T-cell (primary cell): ENCODE results near the gene ARID4B. TPM values are rescaled to one million over a fixed set of nuclear protein-coding genes. Genes with fewer than 3 reads are reported as not detected.
"Not testable (repeated sequence)": the region's sequence is repeated elsewhere in the genome, so short reads cannot be mapped to it uniquely, and the experiment has no call there.

ENCODE experiments used
- ATAC-seq, 4 experiments: fragments of 200-7000 bp in 3 of 4; fragments of 150-1000 bp in 1 of 4; cut with Tn5 transposase; replicated peaks in 1 of 4; 1 replicate in 3 of 4; 2 replicates in 1 of 4; pipeline ENCODE4 v1.10.0; 2021; ENCODE audit warnings: moderate library complexity in 3 of 4, mild to moderate bottlenecking in 2 of 4, moderate number of reproducible peaks in 1 of 4
- CTCF ChIA-PET, 2 donors: fragments of 300-600 bp; sonication (Branson Sonifier 250); formaldehyde crosslinking; loops; one replicate each; lab custom pipeline; 2022; ENCODE audit warnings: antibody characterized with exemption in 2 of 2; lab: Charles Lee
- POLR2A ChIA-PET, 2 donors: fragments of 300-600 bp; sonication (Branson Sonifier 250); formaldehyde crosslinking; loops; one replicate each; lab custom pipeline; 2022; ENCODE audit warnings: antibody characterized with exemption in 2 of 2; lab: Charles Lee
- DNase-seq, 35 experiments: peaks; one replicate each; pipeline versions ENCODE4 v3.0.0 to v3.0.0-alpha.2; 2013 to 2023
- H3K27ac ChIP-seq: one replicate; pipeline ENCODE4 v1.5.1; 2013; ENCODE audit warnings: low read length
- H3K27me3 ChIP-seq, 2 experiments: replicated peaks in 1 of 2; 1 replicate in 1 of 2; 2 replicates in 1 of 2; pipeline versions ENCODE4 v1.6.1 to v1.7.0; 2013; ENCODE audit warnings: low read length in 1 of 2, mixed read lengths in 1 of 2; ENCODE audit not compliant: control insufficient read depth in 2 of 2, insufficient read depth in 2 of 2; ENCODE audit errors: extremely low read depth in 1 of 2
- H3K36me3 ChIP-seq, 2 donors: 1 replicate in 1 of 2; 2 replicates in 1 of 2; pipeline versions ENCODE4 v1.6.1 to v1.7.0; 2013; ENCODE audit warnings: low read length in 1 of 2; ENCODE audit not compliant: control insufficient read depth in 2 of 2, insufficient read depth in 1 of 2; ENCODE audit errors: extremely low read depth in 1 of 2
- H3K4me1 ChIP-seq, 2 experiments: 1 replicate in 1 of 2; 2 replicates in 1 of 2; pipeline versions ENCODE4 v1.6.1 to v1.7.0; 2013; ENCODE audit warnings: low read length in 2 of 2, mixed read lengths in 1 of 2; ENCODE audit not compliant: insufficient read depth in 2 of 2, control insufficient read depth in 1 of 2; ENCODE audit errors: extremely low read depth in 1 of 2
- H3K4me3 ChIP-seq, 2 donors: 1 replicate in 1 of 2; 2 replicates in 1 of 2; pipeline versions ENCODE4 v1.5.1 to v1.7.0; 2013; ENCODE audit warnings: mild to moderate bottlenecking in 2 of 2, low read length in 1 of 2, moderate library complexity in 1 of 2; ENCODE audit not compliant: control insufficient read depth in 1 of 2; ENCODE audit errors: extremely low read depth in 1 of 2
- H3K9me3 ChIP-seq: 2 replicates; pipeline ENCODE4 v1.7.0; 2013
- H3K27ac Mint-ChIP-seq, 2 donors: one replicate each; pipeline ENCODE4 v1.8.0; 2020 to 2021; ENCODE audit warnings: mild to moderate bottlenecking in 2 of 2, mixed read lengths in 2 of 2
- H3K27me3 Mint-ChIP-seq, 2 donors: one replicate each; pipeline ENCODE4 v1.8.0; 2021 to 2022; ENCODE audit warnings: mixed read lengths in 2 of 2
- H3K36me3 Mint-ChIP-seq: one replicate; pipeline ENCODE4 v1.8.0; 2021; ENCODE audit warnings: mixed read lengths
- H3K4me1 Mint-ChIP-seq, 3 donors: one replicate each; pipeline ENCODE4 v1.8.0; 2020 to 2022; ENCODE audit warnings: mixed read lengths in 3 of 3, mild to moderate bottlenecking in 1 of 3
- H3K4me3 Mint-ChIP-seq, 3 donors: one replicate each; pipeline ENCODE4 v1.8.0; 2020 to 2022; ENCODE audit warnings: mild to moderate bottlenecking in 3 of 3, mixed read lengths in 3 of 3, moderate library complexity in 3 of 3
- H3K9me3 Mint-ChIP-seq, 3 donors: one replicate each; pipeline ENCODE4 v1.8.0; 2020 to 2022; ENCODE audit warnings: mixed read lengths in 3 of 3
- WGBS: methylation state at CpG from one replicate; pipeline ENCODE4 v1.1.5; 2013; ENCODE audit warnings: missing lambda C conversion rate; ENCODE audit not compliant: insufficient coverage; 5-methylcytosine and 5-hydroxymethylcytosine counted together
- total RNA-seq, 35 experiments: library from RNA in 6 of 35; stranded (reverse) in 6 of 35; fragments of 120-200 nt in 1 of 35; gene quantifications; one replicate each; pipeline versions ENCODE4 v1.2.1 to v1.2.4 and lab custom pipeline; 2013 to 2026

The ARID4B gene
- total RNA-seq, 5 donors from 2014 or later (not counting 1 experiment from before 2014, with no cell fraction given): 70.4 to 151 (median 79.1) TPM

- no peaks in the 10 kb centered on the region for H3K27me3 Mint-ChIP-seq
- H3K9me3 ChIP-seq: no peaks in the 10 kb centered on the region
- ATAC-seq: no peak
- no peak overlapping the region for H3K4me3 Mint-ChIP-seq
- DNase-seq: no peak
- H3K36me3 ChIP-seq: peaks cover 2 to 41% of the 10 kb centered on the region in 2 donors
- H3K4me1 ChIP-seq: no peaks in the 10 kb centered on the region
- H3K9me3 Mint-ChIP-seq: no peaks in the 10 kb centered on the region
- H3K27me3 ChIP-seq: no peaks in the 10 kb centered on the region
- peak overlapping the region; percentile 77 to 79 for H3K27ac Mint-ChIP-seq
- CTCF ChIA-PET: interaction anchor here in 1 of 2 donors (1.0 to 1.3 kb wide), 2 partner anchors 200 to 201 kb away, joined by 3 read pairs; no protein-coding TSS in a partner anchor
- H3K4me3 ChIP-seq: no peak overlapping the region
- POLR2A ChIA-PET: interaction anchor here in 1 of 2 donors (0.5 kb wide), 1 partner anchor 644 kb away, joined by 5 read pairs; no protein-coding TSS in a partner anchor
- H3K36me3 Mint-ChIP-seq: peaks cover 34% of the 10 kb centered on the region
- WGBS: no CpG with 5 or more reads among the region's 1 CpG
- peaks cover 7 to 29% (median 10%) of the 10 kb centered on the region in 3 donors for H3K4me1 Mint-ChIP-seq
- H3K27ac ChIP-seq: no peak overlapping the region
Observed at GRCh38 chr1:235215453-235215852, 112.5 kb downstream of the ARID4B start.

DNA sequence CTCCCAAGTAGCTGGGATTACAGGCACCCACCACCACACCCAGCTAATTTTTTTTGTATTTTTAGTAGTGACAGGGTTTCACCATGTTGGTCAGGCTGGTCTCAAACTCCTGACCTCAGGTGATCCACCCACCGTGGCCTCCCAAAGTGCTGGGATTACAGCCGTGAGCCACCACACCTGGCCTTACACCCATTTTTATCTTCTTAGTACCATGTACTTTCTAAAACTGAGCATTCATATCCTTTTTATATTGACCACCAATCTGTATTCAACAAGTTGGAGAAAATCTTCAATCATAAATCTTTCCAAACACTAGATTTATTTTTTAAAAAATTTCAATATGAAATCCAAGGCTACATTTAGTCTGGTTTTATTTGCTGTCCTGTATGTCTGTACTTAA is 113.0 kb downstream of the ARID4B start:
- 100% methylated on average over 2 of the region's 2 CpGs for WGBS
- H3K36me3 Mint-ChIP-seq: peaks cover 38% of the 10 kb centered on the region
- not testable (repeated sequence) for H3K4me3 ChIP-seq, H3K4me1 ChIP-seq, H3K27me3 ChIP-seq, DNase-seq, H3K27me3 Mint-ChIP-seq, ATAC-seq, H3K27ac ChIP-seq, H3K9me3 ChIP-seq, H3K9me3 Mint-ChIP-seq, H3K4me3 Mint-ChIP-seq
- ChIA-PET POLR2A (interaction anchor here in 1 of 2 donors (0.5 kb wide), 1 partner anchor 645 kb away, joined by 5 read pairs; no protein-coding TSS in a partner anchor), CTCF (interaction anchor here in 1 of 2 donors (0.7 to 1.3 kb wide), 2 partner anchors 28 to 201 kb away, joined by 3 to 6 read pairs; no protein-coding TSS in a partner anchor)
- H3K27ac Mint-ChIP-seq: peak overlapping the region in 1 of 2 donors; percentile 39
- H3K36me3 ChIP-seq: peaks cover 2 to 43% of the 10 kb centered on the region in 2 donors
- peaks cover 7 to 29% (median 12%) of the 10 kb centered on the region in 3 donors for H3K4me1 Mint-ChIP-seq

DNA sequence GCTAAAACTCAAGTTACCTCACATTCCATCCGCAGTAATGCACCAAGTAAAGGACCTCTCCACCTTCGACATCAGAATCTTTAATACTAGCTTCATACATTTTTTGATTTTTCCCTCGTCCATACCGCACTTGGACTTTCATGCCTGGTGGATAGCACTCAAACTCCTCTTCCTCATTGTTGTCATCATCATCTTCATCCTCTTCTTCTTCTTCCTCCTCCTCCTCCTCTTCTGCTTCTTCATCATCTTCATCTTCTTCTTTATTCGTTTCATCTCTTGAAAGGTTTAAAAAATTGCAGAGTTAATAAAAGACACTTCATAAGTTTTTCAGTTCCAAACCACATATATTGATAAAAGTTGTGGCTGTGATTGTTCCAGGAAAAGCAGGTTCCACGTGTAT is 114.2 kb downstream of the ARID4B start:
- peaks cover 7 to 29% (median 12%) of the 10 kb centered on the region in 3 donors for H3K4me1 Mint-ChIP-seq
- Histone ChIP-seq H3K9me3 (no peaks in the 10 kb centered on the region), H3K27ac (no peak overlapping the region), H3K4me1 (no peaks in the 10 kb centered on the region), H3K27me3 (no peaks in the 10 kb centered on the region), H3K4me3 (no peak overlapping the region), H3K36me3 (peaks cover 2 to 37% of the 10 kb centered on the region in 2 donors)
- no peaks in the 10 kb centered on the region for H3K27me3 Mint-ChIP-seq
- no peak for DNase-seq
- 100% methylated on average over 2 of the region's 6 CpGs for WGBS
- H3K36me3 Mint-ChIP-seq: peaks cover 35% of the 10 kb centered on the region
- CTCF ChIA-PET: no interaction called here
- POLR2A ChIA-PET: no interaction called here
- ATAC-seq: no peak
- no peaks in the 10 kb centered on the region for H3K9me3 Mint-ChIP-seq
- H3K4me3 Mint-ChIP-seq: no peak overlapping the region
- peak overlapping the region; percentile 42 to 69 for H3K27ac Mint-ChIP-seq

- H3K27me3 Mint-ChIP-seq: no peaks in the 10 kb centered on the region
- ChIA-PET CTCF (interaction anchor here in 1 of 2 donors (0.6 to 1.2 kb wide), 2 partner anchors 109 to 206 kb away, joined by 3 to 4 read pairs; no protein-coding TSS in a partner anchor), POLR2A (interaction anchor here in 1 of 2 donors (0.6 to 0.7 kb wide), 2 partner anchors 19 to 29 kb away, joined by 3 read pairs; no protein-coding TSS in a partner anchor)
- Histone ChIP-seq H3K4me3 (no peak overlapping the region), H3K36me3 (peaks cover 2 to 30% of the 10 kb centered on the region in 2 donors), H3K9me3 (no peaks in the 10 kb centered on the region), H3K27me3 (no peaks in the 10 kb centered on the region), H3K27ac (no peak overlapping the region), H3K4me1 (peaks cover 3 to 14% of the 10 kb centered on the region in 2 experiments)
- H3K36me3 Mint-ChIP-seq: peaks cover 27% of the 10 kb centered on the region
- DNase-seq (no peak), ATAC-seq (no peak)
- no peaks in the 10 kb centered on the region for H3K9me3 Mint-ChIP-seq
- no CpG with 5 or more reads among the region's 3 CpGs for WGBS
- H3K4me3 Mint-ChIP-seq: no peak overlapping the region
- H3K27ac Mint-ChIP-seq: peak overlapping the region; percentile 17 to 55
- H3K4me1 Mint-ChIP-seq: peaks cover 23 to 37% (median 23%) of the 10 kb centered on the region in 3 donors
Observed at GRCh38 chr1:235211517-235211916, 116.5 kb downstream of the ARID4B start.

GRCh38 chr1:235207209-235207565 is 120.8 kb downstream of the ARID4B start:
- ChIA-PET POLR2A (interaction anchor here (0.5 to 0.8 kb wide), 3 partner anchors 11 to 219 kb away, joined by 3 to 8 read pairs (median 3); no protein-coding TSS in a partner anchor), CTCF (interaction anchor here in 1 of 2 donors (0.5 to 0.9 kb wide), 2 partner anchors 118 to 209 kb away, joined by 3 to 4 read pairs; no protein-coding TSS in a partner anchor)
- Mint-ChIP-seq H3K4me1 (peaks cover 28 to 34% (median 33%) of the 10 kb centered on the region in 3 donors), H3K27ac (peak overlapping the region; percentile 90 to 94), H3K9me3 (no peaks in the 10 kb centered on the region), H3K27me3 (no peaks in the 10 kb centered on the region), H3K4me3 (peak overlapping the region; percentile 7 to 44 (median 26)), H3K36me3 (peaks cover 17% of the 10 kb centered on the region)
- H3K27me3 ChIP-seq: no peaks in the 10 kb centered on the region
- peaks cover 2 to 21% of the 10 kb centered on the region in 2 donors for H3K36me3 ChIP-seq
- peaks cover 3 to 16% of the 10 kb centered on the region in 2 experiments for H3K4me1 ChIP-seq
- no peaks in the 10 kb centered on the region for H3K9me3 ChIP-seq
- DNase-seq: peak in 33 of 35 experiments; percentile 5 to 62 (median 35)
- no peak overlapping the region for H3K27ac ChIP-seq
- H3K4me3 ChIP-seq: no peak overlapping the region
- no CpG with 5 or more reads among the region's 2 CpGs for WGBS
- ATAC-seq: peak; percentile 88 to 94 (median 90)

DNA sequence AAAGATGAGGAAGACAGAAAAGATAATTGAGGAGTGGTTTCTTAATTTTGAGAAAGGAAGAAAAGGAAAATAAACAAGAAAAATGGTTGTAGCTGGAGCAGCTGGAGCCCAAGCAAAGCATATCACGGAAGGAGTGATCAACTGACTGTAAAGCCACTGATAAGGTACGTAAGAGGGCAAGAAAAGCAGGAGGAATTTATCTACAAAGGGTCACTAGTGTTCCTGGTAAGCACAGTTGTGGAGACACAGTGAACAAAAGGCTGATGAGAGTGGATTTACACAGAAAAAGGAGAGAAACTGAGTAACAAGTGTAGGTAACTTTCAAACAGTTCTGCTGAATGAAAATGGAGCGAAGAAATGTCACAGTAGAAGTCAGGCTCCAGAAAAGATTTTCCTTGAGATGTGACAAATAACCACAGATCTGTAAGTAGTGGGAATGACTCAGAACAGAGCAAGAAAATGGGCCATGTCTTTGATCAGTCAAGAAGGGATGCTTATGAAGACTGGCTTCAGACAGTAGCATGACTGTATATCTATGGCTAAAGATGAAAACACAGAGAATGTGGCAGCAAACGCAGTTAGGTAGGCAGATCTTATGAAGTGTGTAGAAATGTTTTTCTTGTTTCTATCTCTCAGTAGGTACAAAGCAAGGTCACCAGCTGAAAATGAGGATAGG is 121.3 kb downstream of the ARID4B start:
- 72% methylated on average over 4 of the region's 4 CpGs for WGBS
- H3K9me3 Mint-ChIP-seq: no peaks in the 10 kb centered on the region
- Histone ChIP-seq H3K27ac (no peak overlapping the region), H3K4me3 (no peak overlapping the region), H3K9me3 (no peaks in the 10 kb centered on the region), H3K36me3 (peaks cover 0 to 18% of the 10 kb centered on the region in 2 donors), H3K4me1 (peaks cover 3 to 16% of the 10 kb centered on the region in 2 experiments), H3K27me3 (no peaks in the 10 kb centered on the region)
- H3K36me3 Mint-ChIP-seq: peaks cover 11% of the 10 kb centered on the region
- ATAC-seq (peak; percentile 78 to 89 (median 86)), DNase-seq (peak in 2 of 35 experiments; percentile 3 to 39)
- H3K27me3 Mint-ChIP-seq: no peaks in the 10 kb centered on the region
- peak overlapping the region; percentile 7 to 44 (median 26) for H3K4me3 Mint-ChIP-seq
- peaks cover 28 to 34% (median 30%) of the 10 kb centered on the region in 3 donors for H3K4me1 Mint-ChIP-seq
- ChIA-PET CTCF (interaction anchor here in 1 of 2 donors (0.5 to 0.9 kb wide), 2 partner anchors 117 to 210 kb away, joined by 3 to 4 read pairs; no protein-coding TSS in a partner anchor), POLR2A (interaction anchor here (0.6 to 0.8 kb wide), 2 partner anchors 11 to 129 kb away, joined by 3 read pairs; no protein-coding TSS in a partner anchor)
- H3K27ac Mint-ChIP-seq: peak overlapping the region; percentile 90 to 94
